Central memory CD4-positive, alpha-beta T cell (primary cell): ENCODE measurements around the gene ZNF804B.

Experiments used
- DNase-seq: peaks from one replicate; pipeline ENCODE4 v3.0.0; 2022

The ZNF804B gene

GRCh38 chr7:88842201-88842600, 82.7 kb downstream of the ZNF804B start:
- DNase-seq: no peak

GRCh38 chr7:88845091-88845490, 85.6 kb downstream of the ZNF804B start:
- DNase-seq: no peak

DNA sequence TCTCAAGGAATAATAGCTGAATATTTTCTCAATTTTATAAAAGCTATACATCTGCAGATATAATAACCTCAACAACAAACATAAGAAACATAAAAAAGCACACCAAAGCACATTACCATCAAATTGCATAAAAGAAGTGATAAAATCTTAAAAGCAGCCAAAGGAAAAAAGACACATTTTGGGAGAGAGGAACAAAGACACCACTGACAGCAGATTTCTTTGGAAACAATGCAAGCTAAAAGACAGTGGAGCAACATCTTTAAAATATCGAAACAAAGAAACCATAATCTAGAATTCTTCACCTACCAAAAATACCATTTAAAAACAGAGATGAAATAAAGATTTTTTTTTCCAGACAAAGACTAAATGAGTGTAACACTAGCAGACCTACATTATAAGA, 91.7 kb downstream of the ZNF804B start:
- DNase-seq: no peak

DNA sequence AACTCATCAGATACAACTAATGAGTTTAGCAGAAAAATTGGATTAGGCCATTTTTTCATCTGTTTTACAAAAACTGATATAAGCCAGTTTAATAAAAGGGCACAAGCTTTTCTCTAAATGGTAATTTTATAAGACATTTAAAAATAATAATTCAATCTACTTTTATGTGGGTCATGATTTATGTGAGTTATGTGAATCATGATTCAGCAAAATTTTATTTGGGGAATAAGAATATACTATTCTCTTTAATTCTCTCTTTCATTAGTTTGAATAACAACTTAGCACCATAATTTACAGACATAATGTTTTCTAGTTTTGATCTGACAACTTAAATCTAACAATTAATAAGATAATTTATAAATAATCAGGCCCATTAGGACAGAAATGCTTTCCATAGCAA, 99.8 kb downstream of the ZNF804B start:
- no peak for DNase-seq

DNA sequence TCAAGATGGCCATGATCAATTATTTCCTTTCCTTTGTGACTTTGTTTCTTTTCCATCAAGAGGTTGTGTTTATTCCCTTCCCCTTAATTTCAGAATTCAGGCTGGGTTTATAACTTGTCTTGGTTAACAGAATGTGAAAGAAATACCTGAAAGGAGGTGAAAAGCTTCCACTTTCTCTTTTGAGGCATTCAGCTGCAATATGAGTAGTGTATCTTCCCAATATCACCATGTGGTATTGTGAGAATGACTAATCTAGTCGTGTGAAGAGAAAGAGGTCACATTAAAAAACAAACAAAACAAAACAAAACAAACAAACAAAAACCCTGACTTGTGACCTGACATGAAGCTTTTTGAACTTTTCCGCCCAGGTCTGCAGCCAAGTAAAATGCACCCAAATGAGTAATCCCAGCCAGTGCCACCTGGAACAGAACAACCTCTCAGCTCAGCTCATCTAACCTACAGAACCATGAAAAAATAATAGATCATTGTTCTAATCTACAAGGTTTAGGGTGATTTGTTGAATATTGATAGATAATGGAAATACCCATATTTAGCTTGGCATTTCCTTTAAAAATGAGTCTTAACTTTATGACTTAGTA, 106.9 kb downstream of the ZNF804B start:
- DNase-seq: no peak

DNA sequence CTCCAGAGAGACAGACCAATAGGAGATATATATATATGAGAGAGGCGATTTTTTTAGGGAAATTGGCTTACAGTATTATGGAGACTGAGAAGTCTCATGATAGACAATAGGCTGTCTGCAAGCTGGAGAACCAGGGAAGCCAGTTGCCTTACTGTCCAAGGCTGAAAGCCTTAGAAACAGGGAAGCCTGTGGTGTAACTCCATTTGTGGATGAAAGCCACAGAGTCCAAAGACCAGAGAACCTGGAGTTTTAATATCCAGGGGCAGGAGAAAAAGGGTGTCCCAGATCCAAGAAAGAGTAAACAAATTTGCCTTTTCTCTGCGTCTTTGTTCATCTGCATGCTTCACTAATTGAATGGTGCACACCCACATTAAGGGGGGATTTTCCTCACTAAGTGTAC, 107.7 kb downstream of the ZNF804B start:
- DNase-seq: no peak

DNA sequence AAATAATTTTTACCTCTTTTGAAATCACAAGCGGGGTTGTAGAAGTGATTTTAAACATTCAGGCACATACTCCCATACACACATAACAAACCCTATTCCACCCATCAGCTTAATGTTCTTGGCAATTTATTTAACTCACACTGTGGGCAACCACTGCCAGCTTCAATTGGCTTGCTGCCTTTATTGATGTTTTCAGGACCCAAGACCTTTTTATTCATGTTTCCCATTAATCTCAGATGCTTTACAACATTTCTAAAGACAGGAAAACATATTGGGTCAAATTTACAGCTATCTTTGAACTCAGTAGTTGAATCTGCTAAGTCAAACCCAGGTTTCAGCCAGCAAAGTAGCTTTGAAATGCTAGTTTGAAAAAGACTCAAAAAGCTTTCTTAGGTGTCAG, 109.0 kb downstream of the ZNF804B start:
- DNase-seq: no peak

- no peak for DNase-seq
Measured at GRCh38 chr7:88881136-88881535, 121.6 kb downstream of the ZNF804B start.

- DNase-seq: no peak
Measured at GRCh38 chr7:88885131-88885530, 125.6 kb downstream of the ZNF804B start.

DNA sequence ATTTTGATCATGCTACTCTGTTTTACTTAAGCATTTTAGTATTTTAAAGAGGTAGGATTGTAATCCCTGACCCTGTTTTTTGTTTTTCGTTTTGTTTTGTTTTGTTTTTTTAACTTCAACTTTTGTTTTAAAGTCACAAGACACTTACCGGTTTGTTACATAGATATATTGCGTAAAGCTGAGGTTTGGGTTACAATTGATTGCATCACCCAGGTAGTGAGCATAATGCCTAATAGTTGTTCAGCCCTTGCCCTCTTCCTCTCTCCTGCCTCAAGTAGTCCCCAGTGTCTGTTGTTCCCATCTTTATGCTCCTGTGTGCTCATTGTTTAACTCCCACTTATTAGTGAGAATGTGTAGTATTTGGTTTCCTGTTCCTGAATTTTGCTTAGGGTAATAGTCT, 129.2 kb downstream of the ZNF804B start:
- no peak for DNase-seq

GRCh38 chr7:88910516-88910915, 151.0 kb downstream of the ZNF804B start:
- DNase-seq: no peak

- no peak for DNase-seq
Measured at GRCh38 chr7:88912852-88913251, 153.4 kb downstream of the ZNF804B start.

- no peak for DNase-seq
Measured at GRCh38 chr7:88915615-88916014, 156.1 kb downstream of the ZNF804B start.

GRCh38 chr7:88919478-88920131, 160.1 kb downstream of the ZNF804B start:
- no peak for DNase-seq

DNA sequence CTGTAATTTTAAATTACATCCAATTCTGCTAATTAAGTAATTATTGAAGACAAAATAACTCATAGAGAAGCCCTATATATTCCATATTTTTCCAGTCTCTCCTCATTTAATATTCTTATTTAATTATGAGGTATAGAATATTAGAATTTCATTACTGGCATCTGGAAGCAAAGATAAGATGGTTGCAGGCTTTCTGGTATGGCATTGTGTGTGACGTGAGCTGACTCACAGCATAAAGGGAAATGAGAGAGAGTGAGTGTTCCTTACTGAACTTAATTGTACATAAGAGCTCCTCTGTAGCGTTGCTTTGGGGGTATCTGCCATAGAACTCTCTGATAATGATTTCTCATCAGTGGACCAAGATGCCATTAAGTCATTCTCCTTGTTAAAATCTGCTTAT, 163.4 kb downstream of the ZNF804B start:
- DNase-seq: no peak

DNA sequence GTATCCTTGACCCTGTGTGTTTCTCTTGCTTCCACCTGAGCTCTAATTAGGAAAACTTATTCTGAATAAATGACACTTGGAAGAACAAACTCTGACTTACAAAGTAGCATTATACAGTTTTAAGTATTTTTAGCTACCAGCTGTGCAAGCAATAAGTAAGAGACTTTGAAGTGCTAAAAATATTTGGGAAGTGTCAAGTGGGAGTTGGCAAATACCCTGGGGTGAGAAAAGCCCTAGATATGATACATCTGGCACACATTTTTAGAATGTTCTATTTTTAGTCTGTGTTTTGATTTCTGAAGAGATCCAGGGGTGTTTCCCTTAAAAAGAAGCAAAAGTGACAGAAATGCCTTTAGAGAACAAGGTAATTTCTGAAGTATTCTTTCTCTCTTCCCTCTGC, 168.8 kb downstream of the ZNF804B start:
- no peak for DNase-seq

DNA sequence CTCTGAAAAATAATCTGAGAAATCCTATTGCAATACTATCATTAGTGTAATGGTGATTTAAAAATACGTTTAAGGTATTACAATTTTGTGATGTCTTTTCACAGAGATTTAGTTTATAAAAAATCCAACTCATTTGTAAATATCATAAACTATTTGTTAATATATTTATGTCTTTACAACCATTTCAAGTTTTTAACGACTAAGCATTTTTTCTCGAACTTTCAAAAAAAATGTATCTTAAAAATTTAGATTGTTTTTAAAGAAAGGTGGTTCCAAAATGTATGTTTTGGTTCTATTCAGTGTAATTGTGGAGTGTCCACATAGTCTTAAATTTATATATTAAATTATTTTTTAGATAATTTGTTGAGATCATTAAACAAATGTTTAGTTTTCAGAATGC, 170.2 kb downstream of the ZNF804B start:
- DNase-seq: no peak

GRCh38 chr7:88933285-88933684, 173.8 kb downstream of the ZNF804B start:
- DNase-seq: no peak

GRCh38 chr7:88942815-88943501, 183.5 kb downstream of the ZNF804B start:
- no peak for DNase-seq

DNA sequence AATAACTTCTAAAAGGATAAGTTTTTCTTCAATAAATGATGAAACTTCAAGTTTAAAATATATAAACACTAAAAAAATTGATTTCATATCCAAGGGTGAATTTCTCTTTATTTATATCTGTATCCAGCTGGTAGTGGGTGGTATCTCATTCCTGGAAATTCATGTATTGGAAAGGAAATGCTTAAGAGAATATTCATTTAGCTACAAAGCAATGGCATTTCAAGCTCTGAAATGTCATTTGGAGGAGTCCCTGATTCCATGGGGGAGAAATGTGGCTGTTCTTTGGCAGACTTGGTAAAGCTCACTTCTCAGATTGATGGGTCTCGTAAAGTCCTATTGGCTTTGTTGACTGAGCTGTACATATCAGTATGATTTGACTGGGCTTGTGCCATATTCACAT, 192.3 kb downstream of the ZNF804B start:
- no peak for DNase-seq

- DNase-seq: no peak
Measured at GRCh38 chr7:88964418-88964817, 204.9 kb downstream of the ZNF804B start.

DNA sequence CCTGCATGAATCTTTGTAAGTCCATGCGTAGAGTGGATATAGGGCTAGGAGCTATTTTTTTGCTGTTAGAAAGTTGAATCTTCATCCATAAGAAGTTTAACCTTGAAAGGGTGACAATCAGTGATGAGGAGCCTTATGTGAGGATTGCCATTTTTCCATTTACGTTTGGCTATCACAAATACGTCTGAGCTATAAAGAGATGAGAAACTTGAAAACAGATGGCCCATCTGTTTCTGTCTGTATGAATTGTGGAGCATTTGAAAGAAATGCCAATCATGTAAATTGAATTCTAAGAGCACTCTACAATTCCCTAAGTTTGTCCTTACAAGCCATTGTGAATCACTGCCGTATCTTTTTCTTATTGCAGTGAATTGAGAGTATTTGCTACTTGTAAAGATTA, 205.9 kb downstream of the ZNF804B start:
- no peak for DNase-seq

DNA sequence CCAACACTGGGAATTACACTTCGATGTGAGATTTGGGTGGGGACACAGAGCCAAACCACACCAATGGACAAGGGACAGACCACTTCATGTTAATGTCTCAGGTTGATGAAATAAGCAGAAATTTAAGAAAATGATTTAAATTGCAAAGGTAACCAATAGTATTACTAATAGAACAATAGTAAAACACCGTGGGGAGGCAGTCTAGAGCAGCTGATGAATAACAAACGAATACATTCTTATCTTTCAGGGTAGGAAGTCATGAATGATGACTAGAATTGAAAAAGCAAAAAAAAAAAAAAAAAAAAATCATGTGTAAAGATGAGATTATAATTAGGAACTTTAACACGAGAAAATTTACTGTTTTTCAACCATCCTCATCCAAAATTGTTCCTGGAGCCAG, 207.9 kb downstream of the ZNF804B start:
- DNase-seq: no peak

DNA sequence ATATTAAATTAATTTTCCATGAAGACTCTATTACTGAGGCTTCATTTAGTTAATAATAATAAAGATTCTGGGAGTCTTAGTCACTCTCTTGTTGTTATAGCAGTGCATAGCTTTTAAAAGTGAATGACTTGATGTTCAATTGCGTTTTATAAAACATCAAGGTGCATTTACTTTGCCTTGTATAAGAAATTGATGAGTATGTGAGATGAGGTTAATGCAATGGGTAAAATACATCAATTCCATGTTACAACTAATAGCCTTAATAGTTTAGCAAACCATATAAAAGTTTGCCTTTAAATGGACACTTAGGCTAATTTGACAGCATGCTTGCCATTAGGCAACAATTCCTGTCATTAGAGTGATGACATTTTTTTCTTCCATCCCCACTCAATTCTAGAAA, 209.7 kb downstream of the ZNF804B start:
- no peak for DNase-seq

- no peak for DNase-seq
Measured at GRCh38 chr7:88985295-88985694, 225.8 kb downstream of the ZNF804B start.
